Bronchial epithelial cell (primary cell): ENCODE results near the gene ARF3. TPM values are rescaled to one million over a fixed set of nuclear protein-coding genes. Genes with fewer than 3 reads are reported as not detected.
A peak's percentile ranks its signal among the peaks of the same experiment; 100 is the strongest.

ENCODE experiments used
- DNase-seq: peaks from one replicate; pipeline ENCODE4 v3.0.0-alpha.2; 2010; ENCODE audit warnings: low read depth
- FAIRE-seq: peaks from 2 replicates; lab custom pipeline; 2011; peaks lifted over from hg19 to GRCh38; lab: Jason Lieb, UNC
- H3K27me3 ChIP-seq: 2 replicates; pipeline ENCODE4 v1.5.1; 2011; ENCODE audit warnings: low read length; ENCODE audit not compliant: control insufficient read depth, insufficient read depth
- H3K36me3 ChIP-seq: 2 replicates; pipeline ENCODE4 v1.5.1; 2011; ENCODE audit warnings: low read length; ENCODE audit not compliant: control insufficient read depth, insufficient read depth
- H3K4me3 ChIP-seq: 2 replicates; pipeline ENCODE4 v1.5.1; 2011; ENCODE audit warnings: mild to moderate bottlenecking, low read depth, low read length, control low read depth
- CTCF ChIP-seq: IDR thresholded peaks from 2 replicates; pipeline ENCODE4 v1.5.1; 2011; ENCODE audit warnings: mild to moderate bottlenecking, moderate library complexity, low read length, control low read depth, inconsistent platforms; ENCODE audit not compliant: insufficient read depth, severe bottlenecking
- total RNA-seq: library from RNA; depleted of rRNA; stranded (reverse); fragments of >200 nt; gene quantifications from 2 replicates; pipeline ENCODE4 v1.2.1, GENCODE V29; 2014

The ARF3 gene
- total RNA-seq, 1 donor from 2014 or later: 30.0 TPM

DNA sequence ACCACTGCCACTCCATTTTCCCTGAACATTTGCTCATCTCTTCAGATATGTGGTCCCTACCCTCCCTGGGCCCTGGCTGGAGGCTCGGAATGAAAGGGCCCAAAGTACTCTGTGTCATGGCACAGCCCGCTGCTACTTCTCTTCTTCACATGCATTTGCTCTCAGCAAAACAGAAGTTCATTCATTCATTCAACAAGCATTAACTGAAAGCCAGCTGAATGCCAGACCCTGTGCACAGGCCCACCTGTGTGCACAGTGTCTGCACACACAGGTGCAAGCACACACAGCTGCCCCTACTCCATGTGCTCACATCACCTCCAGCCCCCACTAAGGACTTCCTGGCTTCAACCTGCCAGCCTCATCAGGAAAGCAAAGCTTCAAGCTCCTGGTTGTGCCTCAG lies 28.6 kb upstream of the ARF3 start:
- Histone ChIP-seq H3K4me3 (no peak overlapping the region), H3K27me3 (peaks cover 50% of the 10 kb centered on the region), H3K36me3 (no peaks in the 10 kb centered on the region)
- no peak for FAIRE-seq
- TF ChIP-seq CTCF: no peak
- no peak for DNase-seq

GRCh38 chr12:48985475-48985897 lies 28.2 kb upstream of the ARF3 start:
- Histone ChIP-seq H3K27me3 (peaks cover 53% of the 10 kb centered on the region), H3K4me3 (no peak overlapping the region), H3K36me3 (no peaks in the 10 kb centered on the region)
- DNase-seq (no peak), FAIRE-seq (no peak)
- no peak for TF ChIP-seq CTCF

DNA sequence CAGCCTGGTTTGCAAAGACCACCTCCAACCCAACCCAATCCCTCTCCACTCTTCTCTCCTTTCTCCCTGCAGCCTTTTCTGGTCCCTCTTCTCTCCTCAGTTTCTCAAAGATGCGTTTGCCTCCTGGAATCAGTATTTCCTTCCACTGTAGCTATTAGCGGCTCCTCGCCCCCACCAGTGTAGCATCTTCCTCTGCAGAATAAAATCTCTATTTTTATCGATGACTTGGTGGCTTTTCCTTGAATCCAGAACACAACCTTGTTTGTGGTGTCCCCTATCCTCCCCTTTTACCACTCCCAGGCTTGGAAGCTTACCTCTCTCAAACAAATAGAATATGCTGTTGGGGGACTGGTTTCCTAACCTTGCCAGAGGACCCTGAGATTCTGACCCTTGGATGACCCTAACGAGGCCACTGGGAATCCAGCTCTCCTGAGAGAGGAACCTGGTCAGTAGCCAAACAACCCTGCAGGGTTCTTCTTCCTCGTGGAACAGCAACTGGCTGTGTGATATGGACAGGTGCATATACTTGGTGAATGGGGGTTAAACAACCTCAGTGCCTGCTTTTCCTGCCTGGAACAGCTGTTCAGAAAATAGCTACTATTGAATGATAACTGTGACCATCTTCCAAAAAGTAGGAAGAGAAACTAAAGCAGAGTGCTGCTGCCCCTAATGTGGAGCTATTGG lies 25.3 kb upstream of the ARF3 start:
- DNase-seq (no peak), FAIRE-seq (no peak)
- peaks cover 70% of the 10 kb centered on the region for H3K27me3 ChIP-seq
- no peak overlapping the region for H3K4me3 ChIP-seq
- no peaks in the 10 kb centered on the region for H3K36me3 ChIP-seq
- TF ChIP-seq CTCF: no peak

DNA sequence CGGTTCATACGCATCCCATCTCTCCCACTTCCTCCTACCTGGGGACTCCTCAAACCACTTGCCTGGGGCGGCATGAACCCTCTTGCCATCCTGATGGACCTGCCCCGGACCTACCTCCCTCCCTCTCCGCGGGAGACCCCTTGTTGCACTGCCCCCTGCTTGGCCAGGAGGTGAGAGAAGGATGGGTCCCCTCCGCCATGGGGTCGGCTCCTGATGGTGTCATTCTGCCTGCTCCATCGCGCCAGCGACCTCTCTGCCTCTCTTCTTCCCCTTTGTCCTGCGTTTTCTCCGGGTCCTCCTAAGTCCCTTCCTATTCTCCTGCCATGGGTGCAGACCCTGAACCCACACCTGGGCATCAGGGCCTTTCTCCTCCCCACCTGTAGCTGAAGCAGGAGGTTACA lies 24.5 kb upstream of the ARF3 start:
- Histone ChIP-seq H3K36me3 (no peaks in the 10 kb centered on the region), H3K27me3 (peaks cover 73% of the 10 kb centered on the region), H3K4me3 (no peak overlapping the region)
- FAIRE-seq (no peak), DNase-seq (no peak)
- TF ChIP-seq CTCF: no peak

- peak; percentile 2 for TF ChIP-seq CTCF
- Histone ChIP-seq H3K4me3 (no peak overlapping the region), H3K27me3 (peaks cover 73% of the 10 kb centered on the region), H3K36me3 (no peaks in the 10 kb centered on the region)
- FAIRE-seq (no peak), DNase-seq (no peak)
These were observed 23.9 kb upstream of the ARF3 start for GRCh38 chr12:48980953-48981756.
